Mesodermal cell (in vitro differentiated cells): ENCODE data around the gene SAFB.
"Not testable (repeated sequence)": the region's sequence is repeated elsewhere in the genome, so short reads cannot be mapped to it uniquely, and the experiment has no call there.

ENCODE experiments used
- H3K27ac ChIP-seq: 2 replicates; pipeline ENCODE4 v1.7.0; 2013; ENCODE audit warnings: mild to moderate bottlenecking, low read depth, low read length, moderate library complexity; ENCODE audit not compliant: severe bottlenecking
- H3K36me3 ChIP-seq: 2 replicates; pipeline ENCODE4 v1.7.1; 2013; ENCODE audit warnings: mild to moderate bottlenecking, low read length, moderate library complexity; ENCODE audit not compliant: control insufficient read depth, insufficient read depth
- H3K4me1 ChIP-seq: one replicate; pipeline ENCODE4 v1.7.1; 2013; ENCODE audit warnings: mild to moderate bottlenecking, low read length; ENCODE audit not compliant: insufficient read depth, control insufficient read depth, poor library complexity, severe bottlenecking
- H3K4me3 ChIP-seq: 2 replicates; pipeline ENCODE4 v1.7.0; 2013; ENCODE audit warnings: low read length, control low read depth, mild to moderate bottlenecking; ENCODE audit not compliant: insufficient read depth, poor library complexity, severe bottlenecking; ENCODE audit errors: extremely low read depth
- H3K9me3 ChIP-seq: 2 replicates; pipeline ENCODE4 v1.7.1; 2013; ENCODE audit warnings: mild to moderate bottlenecking, low read length, moderate library complexity; ENCODE audit not compliant: control insufficient read depth
- WGBS, 2 experiments: methylation state at CpG; one replicate each; pipeline ENCODE4 v1.1.5; 2013; ENCODE audit warnings: missing lambda C conversion rate in 2 of 2; ENCODE audit not compliant: insufficient coverage in 2 of 2; 5-methylcytosine and 5-hydroxymethylcytosine counted together

The SAFB gene

GRCh38 chr19:5595745-5596144 is 27.1 kb upstream of the SAFB start:
- no peaks in the 10 kb centered on the region for H3K4me1 ChIP-seq
- no peaks in the 10 kb centered on the region for H3K9me3 ChIP-seq
- WGBS, 2 experiments: 93 to 94% methylated on average over 8 to 9 of the region's 9 CpGs
- no peak overlapping the region for H3K27ac ChIP-seq
- H3K36me3 ChIP-seq: peaks cover 99% of the 10 kb centered on the region
- H3K4me3 ChIP-seq: no peak overlapping the region

GRCh38 chr19:5600797-5601196 is 22.1 kb upstream of the SAFB start:
- Histone ChIP-seq H3K36me3 (peaks cover 95% of the 10 kb centered on the region), H3K27ac (no peak overlapping the region), H3K4me3 (no peak overlapping the region), H3K9me3 (no peaks in the 10 kb centered on the region), H3K4me1 (no peaks in the 10 kb centered on the region)
- WGBS, 2 experiments: 93 to 100% methylated on average over 4 to 5 of the region's 8 CpGs

GRCh38 chr19:5603626-5604025 is 19.3 kb upstream of the SAFB start:
- peaks cover 94% of the 10 kb centered on the region for H3K36me3 ChIP-seq
- no peaks in the 10 kb centered on the region for H3K9me3 ChIP-seq
- no peak overlapping the region for H3K4me3 ChIP-seq
- WGBS, 2 experiments: 89 to 95% methylated on average over 4 to 5 of the region's 5 CpGs
- H3K27ac ChIP-seq: no peak overlapping the region
- no peaks in the 10 kb centered on the region for H3K4me1 ChIP-seq

GRCh38 chr19:5605362-5605761 is 17.5 kb upstream of the SAFB start:
- WGBS, 2 experiments: 93 to 100% methylated on average over 3 of the region's 3 CpGs
- H3K36me3 ChIP-seq: peaks cover 92% of the 10 kb centered on the region
- no peak overlapping the region for H3K27ac ChIP-seq
- no peaks in the 10 kb centered on the region for H3K9me3 ChIP-seq
- no peak overlapping the region for H3K4me3 ChIP-seq
- no peaks in the 10 kb centered on the region for H3K4me1 ChIP-seq

- WGBS, 2 experiments: 96 to 98% methylated on average over 10 to 13 of the region's 16 CpGs
- Histone ChIP-seq H3K36me3 (peaks cover 90% of the 10 kb centered on the region), H3K9me3 (no peaks in the 10 kb centered on the region), H3K27ac (no peak overlapping the region), H3K4me3 (no peak overlapping the region), H3K4me1 (no peaks in the 10 kb centered on the region)
Observed at GRCh38 chr19:5607318-5608275, 15.3 kb upstream of the SAFB start.

GRCh38 chr19:5608291-5608690 is 14.6 kb upstream of the SAFB start:
- 96 to 97% methylated on average over 10 of the region's 10 CpGs for WGBS, 2 experiments
- Histone ChIP-seq H3K9me3 (no peaks in the 10 kb centered on the region), H3K4me1 (no peaks in the 10 kb centered on the region), H3K36me3 (peaks cover 90% of the 10 kb centered on the region), H3K4me3 (no peak overlapping the region), H3K27ac (no peak overlapping the region)

- 94 to 100% methylated on average over 3 to 6 of the region's 9 CpGs for WGBS, 2 experiments
- H3K27ac ChIP-seq, H3K4me1 ChIP-seq, H3K4me3 ChIP-seq, H3K9me3 ChIP-seq: not testable (repeated sequence)
- H3K36me3 ChIP-seq: peaks cover 90% of the 10 kb centered on the region
Observed at GRCh38 chr19:5608766-5609165, 14.1 kb upstream of the SAFB start.

GRCh38 chr19:5609881-5610448 is 12.9 kb upstream of the SAFB start:
- WGBS, 2 experiments: 92 to 96% methylated on average over 15 to 16 of the region's 16 CpGs
- H3K4me3 ChIP-seq: no peak overlapping the region
- H3K27ac ChIP-seq: no peak overlapping the region
- H3K36me3 ChIP-seq: peaks cover 90% of the 10 kb centered on the region
- H3K9me3 ChIP-seq: no peaks in the 10 kb centered on the region
- H3K4me1 ChIP-seq: no peaks in the 10 kb centered on the region

GRCh38 chr19:5612891-5613865 is 9.7 kb upstream of the SAFB start:
- WGBS, 2 experiments: 95 to 99% methylated on average over 12 to 15 of the region's 15 CpGs
- H3K4me1 ChIP-seq: no peaks in the 10 kb centered on the region
- no peaks in the 10 kb centered on the region for H3K9me3 ChIP-seq
- no peak overlapping the region for H3K4me3 ChIP-seq
- H3K27ac ChIP-seq: no peak overlapping the region
- peaks cover 91% of the 10 kb centered on the region for H3K36me3 ChIP-seq

GRCh38 chr19:5615756-5616327 is 7.0 kb upstream of the SAFB start:
- H3K36me3 ChIP-seq: peaks cover 93% of the 10 kb centered on the region

More at GRCh38 chr19:5615756-5616327, 7.0 kb upstream of the SAFB start:
- WGBS, 2 experiments: 95 to 98% methylated on average over 16 of the region's 17 CpGs
- Histone ChIP-seq H3K27ac (no peak overlapping the region), H3K9me3 (no peaks in the 10 kb centered on the region), H3K4me3 (no peak overlapping the region), H3K4me1 (peaks cover 5% of the 10 kb centered on the region)
